Activated naive CD8-positive, alpha-beta T cell treated with anti-CD3 and anti-CD28 coated beads, Interleukin-2, amount 50 U/mL, for 16 hours (primary cell): ENCODE results near the gene HID1.
"Not testable (repeated sequence)": the region's sequence is repeated elsewhere in the genome, so short reads cannot be mapped to it uniquely, and the experiment has no call there.

Experiments
- DNase-seq: peaks from one replicate; pipeline ENCODE4 v3.0.0-alpha.2; 2020; ENCODE audit warnings: low read depth, low spot score

The HID1 gene

DNA sequence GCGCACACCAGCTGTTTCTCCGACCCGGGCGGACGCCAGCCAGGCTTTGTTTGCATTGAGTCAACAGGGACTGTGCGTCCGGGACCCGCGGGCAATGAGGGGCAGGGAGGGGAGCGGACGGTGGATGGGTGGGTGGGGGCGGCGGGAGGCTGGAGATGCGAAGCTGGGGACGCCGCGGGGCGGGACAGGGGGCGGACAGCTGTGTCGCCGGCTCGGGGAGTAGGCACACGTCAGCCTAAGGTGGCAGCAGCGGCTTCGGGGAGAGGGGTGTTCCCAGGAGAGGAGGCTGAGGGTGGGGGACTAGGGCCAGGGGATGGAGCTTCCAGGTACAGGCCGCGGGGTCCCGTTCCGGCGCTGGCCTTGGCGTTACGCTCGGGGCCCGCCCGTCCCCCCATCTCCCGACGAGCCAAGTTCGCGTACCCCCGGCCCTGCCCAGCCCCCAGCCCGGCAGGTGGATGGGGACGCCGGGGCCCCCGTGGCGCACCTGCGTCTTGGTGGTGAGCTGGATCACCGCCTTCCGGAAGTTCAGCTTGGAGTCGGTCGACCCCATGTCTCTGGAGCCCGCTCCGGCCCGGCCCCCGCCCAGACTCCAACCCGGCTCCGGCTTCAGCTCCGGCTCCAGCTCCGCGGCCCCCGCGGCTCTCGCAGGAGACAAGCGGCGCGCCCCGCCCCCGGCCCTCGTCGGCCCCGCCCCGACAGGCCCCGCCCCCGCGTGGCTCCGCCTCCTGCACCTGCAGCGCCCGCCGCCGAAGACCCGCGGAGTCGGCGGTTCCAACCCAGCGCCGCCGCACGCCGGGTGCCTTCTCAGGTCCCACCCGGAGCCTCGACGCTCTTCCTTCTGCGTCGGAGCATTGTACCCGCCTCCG is at the start of gene HID1:
Gene HID1 (minus strand): TSS at position 653 of the 866 bp plus-strand sequence. CDS start 103 bp downstream, at position 550.
- DNase-seq: peak; percentile 68

DNA sequence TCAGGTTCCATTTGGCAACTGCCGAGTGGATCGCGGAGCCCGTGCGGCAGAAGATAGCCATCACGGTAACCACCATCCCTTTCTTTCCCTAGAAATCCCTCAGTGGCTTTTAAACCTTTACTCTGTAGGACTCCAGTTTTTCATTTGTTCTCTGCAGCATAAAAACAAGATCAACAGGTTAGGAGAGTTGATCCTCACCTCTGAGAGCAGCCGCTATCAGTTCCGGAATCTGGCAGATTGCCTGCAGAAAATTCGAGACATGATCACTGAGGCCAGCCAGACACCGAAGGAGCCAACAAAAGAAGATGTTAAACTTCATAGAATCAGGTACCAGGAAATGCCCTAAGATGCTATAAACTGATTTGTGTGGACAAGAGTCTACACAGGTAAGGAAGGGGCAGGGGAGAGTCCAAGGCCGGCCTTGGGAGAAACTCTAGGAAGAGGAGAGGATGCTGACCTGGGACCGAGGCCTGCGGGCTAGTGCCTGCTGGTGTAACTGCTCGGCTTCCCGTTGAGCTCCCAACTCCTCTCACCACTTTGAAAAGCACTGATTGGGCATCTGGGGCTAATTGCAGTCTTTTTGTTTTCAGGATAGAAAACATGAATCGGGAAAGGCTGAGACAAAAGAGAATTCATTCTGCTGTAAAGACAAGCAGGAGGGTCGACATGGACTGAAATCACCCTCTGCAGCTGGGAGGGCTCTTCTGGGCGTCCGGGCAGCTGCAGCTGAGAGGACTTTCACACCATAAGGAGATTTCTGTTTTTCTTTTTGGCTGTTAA is 48.0 kb upstream of the HID1 start:
- DNase-seq: no peak

GRCh38 chr17:75019710-75020109 is 47.2 kb upstream of the HID1 start:
- no peak for DNase-seq

DNA sequence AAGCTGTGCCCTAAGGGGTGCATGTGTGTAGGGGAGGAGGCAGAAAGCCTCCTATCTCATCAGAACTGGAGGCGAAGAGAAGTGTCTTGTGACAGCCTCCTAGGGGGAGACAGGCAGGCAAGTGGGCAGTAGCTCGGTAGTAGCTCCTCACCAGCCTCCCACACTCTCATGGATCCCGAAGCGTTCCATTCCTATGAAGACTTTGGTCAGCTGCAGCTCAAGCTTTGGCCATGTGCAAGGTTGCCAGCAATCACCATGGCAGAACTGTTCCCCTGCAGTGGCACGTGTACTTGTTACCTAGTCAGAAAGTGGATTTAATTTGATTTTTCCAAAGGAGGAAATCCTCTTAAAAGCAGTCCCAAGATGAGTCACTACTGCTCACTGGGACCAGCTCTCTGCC is 46.6 kb upstream of the HID1 start:
- no peak for DNase-seq

DNA sequence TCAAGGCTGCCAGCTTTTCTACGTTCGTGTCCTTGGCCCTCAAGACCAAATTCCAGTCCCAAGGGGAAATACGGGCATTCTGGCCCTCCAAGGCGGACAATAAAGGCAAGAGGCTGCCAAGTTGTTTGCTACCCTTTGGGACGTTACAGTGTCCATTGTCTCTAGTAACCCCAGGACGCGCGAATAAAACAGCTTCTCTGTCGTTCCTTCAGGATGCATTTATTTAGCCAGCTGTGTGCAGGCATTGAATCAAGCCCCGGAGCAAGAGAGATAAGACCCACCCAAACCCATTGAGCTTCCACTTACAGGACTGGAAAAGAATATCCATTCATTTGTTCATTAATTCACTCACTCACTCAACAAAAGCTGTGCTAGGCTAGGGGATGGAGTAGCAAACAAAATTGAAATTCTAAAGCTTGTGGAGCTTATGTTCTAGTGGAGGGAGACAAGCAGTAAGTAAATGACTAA is 40.6 kb upstream of the HID1 start:
- no peak for DNase-seq

- DNase-seq: peak; percentile 66
Measured at GRCh38 chr17:75012346-75013091, 40.0 kb upstream of the HID1 start, which contains the start of gene MRPL58. TSS of gene MRPL58 (plus strand) at chr17:75012670. CDS start at chr17:75012687, 17 bp downstream.

DNA sequence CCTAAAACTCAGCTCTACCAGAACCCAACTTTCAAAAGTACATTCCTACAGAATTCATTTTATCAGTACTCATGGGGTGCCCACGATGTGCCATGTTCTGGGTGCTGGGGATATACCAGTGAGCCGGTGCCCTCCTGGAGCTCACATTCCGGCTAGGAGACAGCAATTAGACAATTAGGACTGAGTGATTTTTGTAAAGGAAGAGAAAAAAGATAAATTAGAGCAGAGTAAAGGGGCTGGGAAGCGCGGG is 39.5 kb upstream of the HID1 start:
- no peak for DNase-seq

DNA sequence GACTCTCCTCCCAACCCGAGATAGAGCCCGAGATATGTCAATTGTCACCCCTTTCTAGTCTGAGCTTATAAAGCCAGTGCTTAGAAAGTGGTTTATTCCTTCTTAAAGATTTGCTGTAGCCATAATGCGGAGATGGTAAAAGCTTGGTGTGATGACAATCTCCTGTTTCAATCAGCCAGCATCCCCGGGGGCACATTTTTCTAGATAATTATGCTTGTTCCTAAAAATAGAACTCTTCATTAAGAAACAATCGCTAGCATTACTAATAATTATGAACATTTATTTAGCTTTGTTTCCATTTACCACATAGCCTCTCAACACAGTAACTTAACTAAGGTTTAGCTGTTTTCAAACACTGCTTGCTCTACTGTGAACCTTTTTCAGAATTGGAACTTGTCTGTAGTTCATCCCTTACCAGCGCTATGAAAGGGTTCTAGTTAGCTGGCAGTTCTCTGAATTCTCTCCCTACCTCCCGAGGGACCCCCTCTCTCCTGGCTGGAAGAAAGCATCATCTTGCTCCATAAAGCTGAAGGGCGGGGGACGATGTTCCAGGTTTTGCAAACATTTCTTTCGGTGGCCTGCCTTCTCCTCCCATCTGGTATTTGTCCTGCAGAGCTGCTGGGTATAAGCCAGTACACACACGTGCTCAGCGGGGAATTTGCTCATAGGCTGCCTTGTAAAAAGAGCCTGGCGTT is 39.0 kb upstream of the HID1 start:
- DNase-seq: no peak

DNA sequence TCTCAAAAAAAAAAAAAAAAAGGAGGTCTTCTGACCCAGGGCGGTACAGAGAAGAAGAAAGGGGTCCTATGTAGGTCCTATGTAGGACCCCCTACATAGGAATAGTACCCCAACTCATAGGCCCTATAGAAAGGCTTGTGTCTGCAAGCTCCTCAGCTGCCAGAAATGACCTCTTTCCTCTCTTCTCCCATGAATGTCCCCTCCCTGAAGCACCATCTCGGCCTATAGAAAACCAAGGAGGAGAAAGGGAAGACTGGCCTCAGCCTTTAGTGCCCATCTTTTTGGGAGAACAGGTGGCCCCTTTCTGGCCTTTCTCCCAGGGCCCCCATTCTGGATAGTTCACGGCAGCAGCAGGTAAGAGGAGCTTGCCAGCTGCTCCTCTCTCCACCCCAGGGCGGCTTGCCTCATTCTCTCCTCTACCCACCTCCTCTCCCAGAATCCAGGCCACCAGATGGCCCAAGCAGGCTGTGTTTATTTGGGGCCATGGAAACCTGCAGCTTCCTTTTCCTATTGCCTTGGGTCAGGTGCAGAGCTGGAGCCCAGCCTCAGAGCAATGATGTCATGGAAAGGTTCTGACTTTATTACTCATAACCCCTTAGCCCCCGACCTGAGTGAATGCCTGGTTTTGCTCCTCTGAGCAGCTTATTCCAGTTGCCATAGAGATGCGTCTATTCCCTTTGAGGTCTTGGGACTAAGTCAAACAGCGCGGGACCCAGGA is 38.3 kb upstream of the HID1 start:
- DNase-seq: no peak

DNA sequence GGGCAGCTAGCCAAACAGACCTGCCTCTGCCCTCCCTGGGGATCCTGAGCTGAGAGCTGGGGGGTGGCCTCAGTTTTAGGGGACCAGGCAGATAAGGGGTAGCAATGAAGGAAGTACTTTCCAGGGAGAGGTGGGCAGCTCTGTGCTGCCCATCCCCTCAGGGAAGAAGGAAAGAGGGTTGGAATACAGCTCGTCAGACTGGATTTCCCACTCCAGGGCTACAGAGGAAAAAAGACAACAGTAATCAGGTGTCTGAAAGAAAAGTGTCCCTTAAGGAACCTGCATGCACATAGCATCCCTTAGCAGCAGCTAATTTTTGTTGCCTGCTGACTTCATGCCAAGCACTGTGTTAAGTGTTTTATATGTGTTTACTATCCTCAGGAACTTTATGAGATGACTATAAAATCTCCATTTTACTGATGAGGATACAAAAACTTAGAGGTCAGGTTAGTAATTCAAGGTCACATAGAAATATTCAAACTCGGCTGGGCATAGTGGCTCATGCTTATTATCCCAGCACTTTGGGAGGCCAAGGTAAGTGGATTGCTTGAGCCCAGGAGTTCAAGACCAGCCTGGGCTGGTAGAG is 36.7 kb upstream of the HID1 start:
- no peak for DNase-seq

DNA sequence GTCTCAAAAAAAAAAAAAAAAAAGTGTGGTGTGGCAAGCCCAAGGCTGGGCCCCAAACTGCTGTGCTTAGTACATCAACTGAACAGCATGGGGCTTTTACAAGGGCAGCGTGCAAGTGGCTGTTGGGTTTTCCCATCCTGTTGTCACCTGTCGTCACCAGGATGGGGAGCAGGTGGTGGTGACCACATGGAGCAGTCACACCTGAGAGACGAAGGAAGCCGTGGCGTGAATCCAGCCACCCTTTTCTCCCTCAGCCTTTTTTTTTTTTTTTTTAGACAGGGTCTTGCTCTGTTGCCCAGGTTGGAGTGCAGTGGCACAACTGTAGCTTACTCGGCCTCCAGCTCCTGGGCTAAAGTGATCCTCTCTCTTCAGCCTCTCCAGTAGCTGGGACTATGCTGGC is 35.8 kb upstream of the HID1 start:
- no peak for DNase-seq

DNA sequence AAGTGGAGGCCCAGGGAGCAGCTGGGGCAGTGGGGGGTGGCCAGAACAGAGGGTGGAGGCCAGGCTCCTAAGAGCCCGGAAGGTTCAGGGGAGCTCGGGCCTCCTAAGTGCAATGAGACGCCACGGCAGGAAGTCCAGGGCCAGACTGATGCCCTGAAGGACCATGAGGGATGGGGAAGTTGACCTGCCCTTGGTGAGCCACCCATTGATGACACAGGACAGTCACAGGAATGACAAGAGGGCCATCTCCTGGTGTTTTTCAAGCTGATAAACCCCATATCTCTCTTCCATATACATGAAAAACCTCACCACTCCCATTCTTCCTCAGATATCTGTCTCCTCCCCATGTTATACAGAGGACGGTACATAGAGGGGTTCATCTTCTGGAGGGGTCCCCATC is 34.1 kb upstream of the HID1 start:
- no peak for DNase-seq

DNA sequence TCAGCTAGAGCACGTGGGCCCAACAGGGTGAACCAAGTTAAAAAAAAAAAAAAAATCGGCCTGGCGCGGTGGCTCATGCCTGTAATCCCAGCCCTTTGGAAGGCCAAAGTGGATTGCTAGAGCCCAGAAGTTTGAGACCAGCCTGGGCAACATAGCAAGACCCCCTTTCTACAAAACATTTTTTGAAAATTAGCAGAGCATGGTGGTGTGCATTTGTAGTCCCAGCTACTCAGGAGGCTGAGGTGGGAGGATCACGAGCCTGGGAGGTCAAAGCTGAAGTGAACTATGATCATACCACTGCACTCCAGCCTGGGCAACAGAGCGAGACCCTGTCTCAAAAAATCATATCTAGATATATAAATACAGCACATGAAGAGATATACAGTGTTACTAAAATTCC is 33.5 kb upstream of the HID1 start:
- not testable (repeated sequence) for DNase-seq

GRCh38 chr17:75005291-75005690 is 32.7 kb upstream of the HID1 start:
- no peak for DNase-seq

- no peak for DNase-seq
Measured at GRCh38 chr17:75004371-75004770, 31.8 kb upstream of the HID1 start.

DNA sequence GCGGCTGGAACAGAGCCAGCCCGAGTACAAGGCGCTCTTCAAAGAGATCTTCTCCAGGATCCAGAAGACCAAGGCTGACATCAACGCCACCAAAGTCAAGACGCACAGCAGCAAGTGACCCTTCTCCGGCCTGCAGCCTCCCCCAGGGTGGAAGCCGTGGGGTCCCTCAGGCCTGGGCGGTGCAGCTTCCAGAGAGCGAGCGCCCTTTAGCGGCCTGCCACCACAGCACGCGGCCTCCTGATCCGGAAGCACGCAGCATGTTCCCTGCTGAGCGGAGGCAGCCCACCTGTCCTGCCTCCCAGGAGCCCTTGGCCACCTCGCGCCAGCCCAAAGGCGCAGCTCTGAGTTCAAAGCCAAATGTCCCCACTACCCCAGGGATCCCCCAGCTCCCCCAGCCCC is 31.4 kb upstream of the HID1 start:
- DNase-seq: no peak

GRCh38 chr17:75003070-75003956 is 30.8 kb upstream of the HID1 start:
- no peak for DNase-seq

- DNase-seq: no peak
Measured at GRCh38 chr17:75001915-75002843, 29.6 kb upstream of the HID1 start.
